GM10266 (cell line): ENCODE measurements around the gene CYP26A1.

Experiments used
- DNase-seq: peaks from one replicate; pipeline ENCODE4 v3.0.0; 2012; ENCODE audit errors: extremely low spot score
- CTCF ChIP-seq: IDR thresholded peaks from 2 replicates; pipeline ENCODE4 v1.5.1; 2012; ENCODE audit warnings: mild to moderate bottlenecking, low read depth; ENCODE audit not compliant: control insufficient read depth, insufficient read depth; ENCODE audit errors: missing control alignments

The CYP26A1 gene

GRCh38 chr10:93124580-93125318 lies 51.1 kb downstream of the CYP26A1 start:
- no peak for TF ChIP-seq CTCF
- no peak for DNase-seq

- no peak for TF ChIP-seq CTCF
- DNase-seq, result no peak
These were observed 52.3 kb downstream of the CYP26A1 start for GRCh38 chr10:93125966-93126365.

- peak; percentile 7 for TF ChIP-seq CTCF
- DNase-seq, result no peak
These were observed 52.9 kb downstream of the CYP26A1 start for GRCh38 chr10:93126483-93127052.
